Subcutaneous abdominal adipose tissue (tissue), 5 donors: ENCODE results near the gene RARRES1.

Experiments used
- H3K27ac ChIP-seq: one replicate; pipeline ENCODE4 v1.7.0; 2013; ENCODE audit warnings: low read depth, mild to moderate bottlenecking, inconsistent platforms, low read length, moderate library complexity
- H3K27me3 ChIP-seq, 5 donors: one replicate each; pipeline ENCODE4 v1.7.0; 2013; ENCODE audit warnings: low read length in 5 of 5, inconsistent platforms in 1 of 5; ENCODE audit not compliant: control insufficient read depth in 5 of 5, insufficient read depth in 4 of 5
- H3K36me3 ChIP-seq, 5 donors: one replicate each; pipeline ENCODE4 v1.7.0; 2013; ENCODE audit warnings: low read length in 5 of 5; ENCODE audit not compliant: control insufficient read depth in 5 of 5, insufficient read depth in 5 of 5
- H3K4me1 ChIP-seq, 5 donors: one replicate each; pipeline ENCODE4 v1.7.0; 2013; ENCODE audit warnings: low read length in 5 of 5, mild to moderate bottlenecking in 3 of 5, moderate library complexity in 1 of 5; ENCODE audit not compliant: control insufficient read depth in 5 of 5, insufficient read depth in 5 of 5
- H3K4me3 ChIP-seq, 5 donors: one replicate each; pipeline ENCODE4 v1.7.0; 2013; ENCODE audit warnings: low read length in 5 of 5, low read depth in 1 of 5
- H3K9ac ChIP-seq, 5 donors: one replicate each; pipeline ENCODE4 v1.7.0; 2013; ENCODE audit warnings: low read length in 5 of 5, mild to moderate bottlenecking in 4 of 5, moderate library complexity in 3 of 5
- H3K9me3 ChIP-seq, 5 donors: one replicate each; pipeline ENCODE4 v1.7.0; 2013; ENCODE audit warnings: low read length in 5 of 5; ENCODE audit not compliant: control insufficient read depth in 5 of 5
- donor health status: healthy.
- donor health status: healthy.
- donor health status: healthy.
- donor health status: healthy.
- donor health status: healthy.

Gene RARRES1

GRCh38 chr3:158748237-158748828 lies 16.1 kb upstream of the RARRES1 start:
- no peak overlapping the region for H3K27ac ChIP-seq

DNA sequence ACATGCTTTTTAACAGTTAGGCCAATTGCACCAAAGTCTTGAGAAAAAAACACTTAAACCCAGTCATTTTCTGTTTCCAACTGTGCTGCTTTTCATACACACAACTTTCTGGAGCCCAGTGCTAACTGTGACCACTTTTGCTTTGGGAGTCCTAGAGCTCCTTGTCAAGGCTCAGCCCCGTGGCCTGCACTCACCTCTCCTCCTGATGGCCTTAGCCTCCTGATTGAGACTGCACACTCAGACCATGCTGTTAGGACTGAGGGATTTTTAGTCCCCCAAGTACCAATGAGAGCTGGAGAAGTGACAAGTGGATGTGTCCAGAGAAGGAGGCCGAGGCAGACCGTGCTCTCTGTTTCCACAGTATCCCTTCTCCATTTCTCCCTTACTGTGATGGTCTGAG lies 15.2 kb upstream of the RARRES1 start:
- no peak overlapping the region for H3K9ac ChIP-seq
- H3K4me3 ChIP-seq = no peak overlapping the region
- no peaks in the 10 kb centered on the region for H3K9me3 ChIP-seq
- no peak overlapping the region for H3K27ac ChIP-seq
- peaks cover 5 to 30% (median 20%) of the 10 kb centered on the region in 5 donors for H3K36me3 ChIP-seq
- peaks cover 0 to 19% (median 3%) of the 10 kb centered on the region in 5 donors for H3K4me1 ChIP-seq
- no peaks in the 10 kb centered on the region for H3K27me3 ChIP-seq

More at GRCh38 chr3:158748237-158748828, 16.1 kb upstream of the RARRES1 start:
- Histone ChIP-seq H3K27me3 (no peaks in the 10 kb centered on the region), H3K4me1 (peaks cover 0 to 19% (median 3%) of the 10 kb centered on the region in 5 donors), H3K9ac (no peak overlapping the region), H3K4me3 (no peak overlapping the region), H3K36me3 (peaks cover 2 to 30% (median 15%) of the 10 kb centered on the region in 5 donors), H3K9me3 (no peaks in the 10 kb centered on the region)

DNA sequence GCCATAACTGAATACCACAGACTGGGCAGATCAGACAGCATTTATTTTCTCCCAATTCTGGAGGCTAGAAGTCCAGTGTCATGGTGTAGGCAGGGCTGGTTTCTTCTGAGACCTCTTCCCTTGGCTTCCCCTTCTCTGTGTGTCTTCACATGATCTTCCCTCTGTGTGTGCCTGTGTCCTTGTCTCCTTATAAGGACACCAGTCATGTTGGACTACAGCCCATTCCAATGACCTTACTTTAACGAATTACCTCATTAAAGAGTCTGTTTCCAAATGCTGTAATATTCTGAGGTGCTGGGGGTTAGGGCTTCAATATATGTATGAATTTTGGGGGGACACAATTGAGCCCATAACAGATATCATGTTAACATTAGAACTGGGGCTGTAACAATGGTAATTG lies 13.3 kb upstream of the RARRES1 start:
- H3K27ac ChIP-seq = no peak overlapping the region
- no peaks in the 10 kb centered on the region for H3K27me3 ChIP-seq
- no peaks in the 10 kb centered on the region for H3K9me3 ChIP-seq
- peaks cover 5 to 33% (median 22%) of the 10 kb centered on the region in 5 donors for H3K36me3 ChIP-seq
- no peak overlapping the region for H3K4me3 ChIP-seq
- H3K4me1 ChIP-seq = peaks cover 0 to 19% (median 3%) of the 10 kb centered on the region in 5 donors
- H3K9ac ChIP-seq = no peak overlapping the region

GRCh38 chr3:158744567-158745288 lies 12.5 kb upstream of the RARRES1 start:
- Histone ChIP-seq H3K27me3 (no peaks in the 10 kb centered on the region), H3K9me3 (no peaks in the 10 kb centered on the region), H3K4me1 (peaks cover 0 to 19% (median 3%) of the 10 kb centered on the region in 5 donors), H3K9ac (no peak overlapping the region), H3K4me3 (no peak overlapping the region), H3K36me3 (peaks cover 5 to 33% (median 19%) of the 10 kb centered on the region in 5 donors), H3K27ac (no peak overlapping the region)

DNA sequence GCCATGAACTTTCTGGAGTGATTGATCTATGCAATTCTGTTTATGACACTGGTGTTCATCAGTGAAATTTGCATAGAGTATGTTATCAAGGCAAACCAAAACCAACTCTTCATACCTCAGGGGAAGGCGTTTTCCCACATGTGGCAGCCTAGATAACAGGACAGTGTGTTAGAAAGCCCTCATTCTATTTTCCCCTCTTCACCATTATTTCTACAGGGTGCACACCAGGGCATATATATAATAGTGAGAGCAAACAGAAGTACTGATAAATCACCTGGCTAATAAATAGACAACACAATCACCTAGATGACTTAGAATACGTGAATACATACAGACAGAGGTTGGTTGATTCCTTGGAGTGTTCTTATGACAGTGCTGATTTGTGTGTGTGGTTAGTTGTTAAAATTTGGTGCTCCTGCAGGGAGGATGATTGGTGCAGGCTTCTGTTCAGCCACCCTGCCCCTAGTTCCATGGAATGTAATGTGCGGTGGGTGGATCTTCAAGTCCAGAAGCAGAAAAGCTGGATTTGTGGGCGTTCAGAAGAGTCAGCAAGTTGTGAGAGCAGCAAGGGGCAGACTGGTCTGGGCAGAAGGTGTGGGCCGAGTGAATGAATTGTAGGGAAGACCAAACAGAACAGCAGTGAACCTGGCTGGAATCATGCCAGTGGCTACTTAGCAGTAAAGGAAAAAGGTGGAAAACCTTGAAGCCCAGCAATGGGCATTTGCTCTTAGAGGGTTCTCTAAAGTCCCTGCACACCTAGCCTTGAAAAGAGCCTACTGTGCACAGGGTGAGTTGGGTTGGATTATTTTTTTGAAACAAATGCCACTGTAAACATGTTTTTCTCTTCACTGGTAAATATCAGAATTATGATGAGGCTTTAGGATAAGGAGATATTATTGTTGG lies 11.7 kb upstream of the RARRES1 start:
- no peak overlapping the region for H3K27ac ChIP-seq
- peaks cover 0 to 19% (median 3%) of the 10 kb centered on the region in 5 donors for H3K4me1 ChIP-seq
- H3K4me3 ChIP-seq = no peak overlapping the region
- peaks cover 5 to 29% (median 19%) of the 10 kb centered on the region in 5 donors for H3K36me3 ChIP-seq
- no peaks in the 10 kb centered on the region for H3K9me3 ChIP-seq
- no peaks in the 10 kb centered on the region for H3K27me3 ChIP-seq
- no peak overlapping the region for H3K9ac ChIP-seq

DNA sequence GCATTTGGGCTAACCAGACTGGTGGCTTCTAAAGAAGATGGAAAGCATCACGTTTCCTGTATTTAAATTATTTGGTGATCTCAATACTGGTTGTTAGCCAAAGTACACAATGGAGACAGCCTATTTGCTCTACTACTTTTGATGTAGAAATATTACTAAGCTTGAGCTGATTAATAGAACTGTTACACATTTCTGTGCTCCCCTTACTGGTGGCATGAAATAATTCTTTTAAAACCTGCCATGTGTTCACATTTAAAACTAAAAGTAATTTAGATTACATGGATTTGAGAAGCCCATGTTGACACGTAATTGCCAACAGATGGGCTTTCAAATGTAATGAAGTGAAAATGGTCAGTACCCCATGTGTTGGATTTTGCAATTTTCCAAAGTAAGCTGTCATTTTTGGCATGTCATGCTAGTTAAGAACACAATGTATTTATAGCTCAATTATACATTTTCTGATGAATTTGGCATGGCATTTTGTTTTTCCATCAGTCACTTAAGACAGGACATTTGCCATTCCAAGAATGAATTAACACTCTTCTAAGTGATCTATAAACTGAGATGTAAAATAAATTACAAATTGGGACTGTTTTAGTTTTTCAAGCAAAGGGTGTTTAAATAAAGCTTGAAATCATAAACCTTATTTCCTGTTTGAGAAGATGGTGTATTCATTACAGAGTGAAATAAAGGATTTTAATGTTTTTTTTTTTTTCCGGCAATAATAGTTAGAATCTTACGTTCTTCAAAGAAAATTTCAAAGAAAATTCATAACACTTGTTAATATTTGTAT lies 10.8 kb upstream of the RARRES1 start:
- Histone ChIP-seq H3K4me3 (no peak overlapping the region), H3K36me3 (peaks cover under 1 to 29% (median 13%) of the 10 kb centered on the region in 5 donors), H3K9me3 (no peaks in the 10 kb centered on the region), H3K27ac (no peak overlapping the region), H3K27me3 (no peaks in the 10 kb centered on the region), H3K9ac (no peak overlapping the region), H3K4me1 (peaks cover 0 to 12% (median under 1%) of the 10 kb centered on the region in 5 donors)

DNA sequence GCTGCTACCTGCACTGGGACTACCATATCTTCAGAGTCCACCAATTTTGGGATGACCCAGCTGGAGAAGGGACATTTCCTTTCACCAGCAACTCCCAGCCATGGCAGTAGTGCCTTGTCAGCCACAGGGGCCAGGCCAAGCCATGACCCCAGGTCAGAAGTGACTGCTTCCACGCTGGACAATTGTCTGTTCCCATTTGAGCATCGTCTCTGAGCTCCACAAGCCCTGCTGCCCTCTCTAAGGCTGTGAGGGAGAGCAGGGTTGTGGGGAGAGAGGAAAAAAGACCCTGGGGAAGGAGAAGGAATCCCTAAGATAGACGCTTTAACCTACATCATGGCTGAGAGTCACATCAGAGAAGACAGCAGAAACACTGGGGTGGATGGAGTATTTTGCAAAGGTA lies 7.4 kb upstream of the RARRES1 start:
- H3K36me3 ChIP-seq = peaks cover 0 to 14% (median 10%) of the 10 kb centered on the region in 5 donors
- H3K9me3 ChIP-seq = peaks cover 0 to 9% (median 8%) of the 10 kb centered on the region in 5 donors
- no peaks in the 10 kb centered on the region for H3K4me1 ChIP-seq
- no peak overlapping the region for H3K4me3 ChIP-seq
- H3K27ac ChIP-seq = no peak overlapping the region
- no peak overlapping the region for H3K9ac ChIP-seq
- H3K27me3 ChIP-seq = no peaks in the 10 kb centered on the region

GRCh38 chr3:158739078-158739477 lies 6.8 kb upstream of the RARRES1 start:
- Histone ChIP-seq H3K9me3 (peaks cover 0 to 11% (median 9%) of the 10 kb centered on the region in 5 donors), H3K27ac (no peak overlapping the region), H3K9ac (no peak overlapping the region), H3K4me3 (no peak overlapping the region), H3K27me3 (no peaks in the 10 kb centered on the region), H3K36me3 (peaks cover 0 to 14% (median 10%) of the 10 kb centered on the region in 5 donors), H3K4me1 (no peaks in the 10 kb centered on the region)

DNA sequence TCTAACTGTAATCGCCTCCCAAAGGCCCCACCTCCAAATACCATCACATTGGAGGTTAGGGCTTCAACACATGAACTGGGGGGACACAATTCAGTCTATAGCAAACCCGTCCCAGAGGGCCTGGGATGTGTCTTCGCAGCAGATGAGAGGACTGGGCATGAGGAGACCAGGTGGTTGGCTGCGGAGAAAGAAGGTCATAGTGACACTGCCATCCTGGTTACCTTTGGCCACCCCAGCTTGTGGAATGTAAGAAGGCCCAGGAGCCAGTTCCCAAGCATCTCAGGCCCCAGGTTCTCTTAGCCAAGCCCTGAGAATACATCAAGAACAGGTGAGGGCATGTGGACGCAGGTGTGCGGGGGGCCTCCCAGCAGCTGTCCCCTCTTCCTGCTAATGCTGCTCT lies 6.4 kb upstream of the RARRES1 start:
- no peaks in the 10 kb centered on the region for H3K27me3 ChIP-seq
- H3K4me1 ChIP-seq = no peaks in the 10 kb centered on the region
- H3K36me3 ChIP-seq = peaks cover 0 to 14% (median 9%) of the 10 kb centered on the region in 5 donors
- no peak overlapping the region for H3K9ac ChIP-seq
- no peak overlapping the region for H3K4me3 ChIP-seq
- H3K27ac ChIP-seq = no peak overlapping the region
- peaks cover 0 to 11% (median 9%) of the 10 kb centered on the region in 5 donors for H3K9me3 ChIP-seq
